IMR-90 (cell line): ENCODE measurements around the gene RBKS.

Source experiments
- CEBPB ChIP-seq: IDR thresholded peaks from 2 replicates; pipeline ENCODE4 v1.6.1; 2012; ENCODE audit warnings: low read depth, low read length, improper control_type of control experiment
- MAFK ChIP-seq: IDR thresholded peaks from 2 replicates; pipeline ENCODE4 v1.6.1; 2012; ENCODE audit warnings: low read depth, low read length, improper control_type of control experiment
- POLR2A ChIP-seq: IDR thresholded peaks from 2 replicates; pipeline ENCODE4 v1.6.1; 2012; ENCODE audit warnings: mild to moderate bottlenecking, low read depth, low read length
- RAD21 ChIP-seq: IDR thresholded peaks from 2 replicates; pipeline ENCODE4 v1.6.1; 2012; ENCODE audit warnings: low read length, improper control_type of control experiment
- TF ChIP-seq, protein P1 (sequence below): conservative IDR thresholded peaks from 2 replicates; pipeline ENCODE4 v1.5.1; 2012; ENCODE audit warnings: mild to moderate bottlenecking, low read depth, low read length, improper control_type of control experiment

DNA sequence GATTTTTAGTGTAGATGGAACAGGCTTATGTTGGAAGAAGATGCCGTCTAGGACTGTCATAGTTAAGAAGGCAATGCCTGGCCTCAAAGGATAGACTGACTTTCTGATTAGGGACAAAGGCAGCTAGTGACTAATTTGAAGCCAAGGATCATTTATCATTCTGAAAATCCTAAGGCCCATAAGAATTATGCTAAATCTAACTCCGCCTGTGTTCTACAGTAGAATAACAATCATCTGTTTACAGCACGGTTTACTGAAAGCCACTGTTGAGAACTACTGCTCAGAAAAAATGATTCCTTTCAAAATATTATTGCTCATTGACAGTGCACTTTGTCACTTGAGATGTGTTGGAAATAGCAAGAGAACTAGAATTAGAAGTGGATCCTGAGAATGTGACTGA, 44.8 kb upstream of the RBKS start:
- TF ChIP-seq MAFK (no peak), POLR2A (no peak), RAD21 (no peak), CEBPB (no peak)
- TF ChIP-seq, protein P1, sequence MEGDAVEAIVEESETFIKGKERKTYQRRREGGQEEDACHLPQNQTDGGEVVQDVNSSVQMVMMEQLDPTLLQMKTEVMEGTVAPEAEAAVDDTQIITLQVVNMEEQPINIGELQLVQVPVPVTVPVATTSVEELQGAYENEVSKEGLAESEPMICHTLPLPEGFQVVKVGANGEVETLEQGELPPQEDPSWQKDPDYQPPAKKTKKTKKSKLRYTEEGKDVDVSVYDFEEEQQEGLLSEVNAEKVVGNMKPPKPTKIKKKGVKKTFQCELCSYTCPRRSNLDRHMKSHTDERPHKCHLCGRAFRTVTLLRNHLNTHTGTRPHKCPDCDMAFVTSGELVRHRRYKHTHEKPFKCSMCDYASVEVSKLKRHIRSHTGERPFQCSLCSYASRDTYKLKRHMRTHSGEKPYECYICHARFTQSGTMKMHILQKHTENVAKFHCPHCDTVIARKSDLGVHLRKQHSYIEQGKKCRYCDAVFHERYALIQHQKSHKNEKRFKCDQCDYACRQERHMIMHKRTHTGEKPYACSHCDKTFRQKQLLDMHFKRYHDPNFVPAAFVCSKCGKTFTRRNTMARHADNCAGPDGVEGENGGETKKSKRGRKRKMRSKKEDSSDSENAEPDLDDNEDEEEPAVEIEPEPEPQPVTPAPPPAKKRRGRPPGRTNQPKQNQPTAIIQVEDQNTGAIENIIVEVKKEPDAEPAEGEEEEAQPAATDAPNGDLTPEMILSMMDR: no peak
